Measurements from ENCODE around the gene CHTF18. TPM values are rescaled to one million over a fixed set of nuclear protein-coding genes. Genes with fewer than 3 reads are reported as not detected.

The CHTF18 gene
- total RNA-seq, 1 experiment from 2014 or later = 120 TPM

- Histone ChIP-seq H2BK15ac (ENCODE audit: low read depth, low read length) (no peak overlapping the region), H3K9ac (ENCODE audit: extremely low read depth, insufficient read length, low read length) (no peak overlapping the region), H4K91ac (ENCODE audit: insufficient read length, low read depth, low read length) (no peak overlapping the region)
Observed at GRCh38 chr16:749010-749409, 39.4 kb upstream of the CHTF18 start.

More at GRCh38 chr16:749010-749409, 39.4 kb upstream of the CHTF18 start:
- H3K9me3 ChIP-seq (ENCODE audit: control insufficient read depth, low read depth, low read length) = no peaks in the 10 kb centered on the region
- H2AK5ac ChIP-seq (ENCODE audit: insufficient read length, low read length) = no peak overlapping the region
- H2BK5ac ChIP-seq (ENCODE audit: insufficient read length, low read length) = no peak overlapping the region
- no peaks in the 10 kb centered on the region for H3K79me2 ChIP-seq (ENCODE audit: insufficient read depth, low read length)
- H3K27ac ChIP-seq (ENCODE audit: insufficient read length, low read depth, low read length) = no peak overlapping the region
- no peak overlapping the region for H3K4me2 ChIP-seq (ENCODE audit: insufficient read depth, insufficient read length, low read length)
- H3K4me1 ChIP-seq (ENCODE audit: insufficient read depth, low read length) = no peaks in the 10 kb centered on the region
- H3K56ac ChIP-seq (ENCODE audit: insufficient read length, low read depth, low read length) = no peak overlapping the region
- Mint-ChIP-seq H3K36me3 (ENCODE audit: insufficient read depth in 1 of 3, low read depth in 3 of 3) (no peaks in the 10 kb centered on the region), H3K4me1 (peaks cover 20 to 31% of the 10 kb centered on the region in 2 experiments), H3K27ac (no peak overlapping the region), H3K27me3 (ENCODE audit: low read depth) (peaks cover 15% of the 10 kb centered on the region), H3K9me3 (no peaks in the 10 kb centered on the region), H3K4me3 (no peak overlapping the region)
- no peaks in the 10 kb centered on the region for H3K23me2 ChIP-seq (ENCODE audit: insufficient read length, low read depth, low read length, poor library complexity, severe bottlenecking)
- no peaks in the 10 kb centered on the region for H3K79me1 ChIP-seq (ENCODE audit: insufficient read depth, low read depth, low read length, poor library complexity, severe bottlenecking)
- H2AFZ ChIP-seq (ENCODE audit: low read length) = no peak overlapping the region
- H2BK20ac ChIP-seq (ENCODE audit: low read depth, low read length, poor library complexity, severe bottlenecking) = no peak overlapping the region
- H3K23ac ChIP-seq (ENCODE audit: insufficient read length, low read depth, low read length) = no peak overlapping the region
- no peak overlapping the region for H3K4ac ChIP-seq (ENCODE audit: low read depth, low read length)
- H3K14ac ChIP-seq (ENCODE audit: insufficient read depth, low read length) = no peak overlapping the region
- no peak overlapping the region for H4K8ac ChIP-seq (replicated peaks; ENCODE audit: insufficient read length, low read depth, low read length)
- no peaks in the 10 kb centered on the region for H4K20me1 ChIP-seq (ENCODE audit: control insufficient read depth, insufficient read depth, insufficient read length)
- H2BK120ac ChIP-seq (ENCODE audit: low read depth, low read length, poor library complexity, severe bottlenecking) = no peak overlapping the region
- no CpG with 5 or more reads among the region's 6 CpGs for WGBS (ENCODE audit: extremely low coverage, insufficient read length, low lambda C conversion rate)
- no peak overlapping the region for H3T11ph ChIP-seq (ENCODE audit: low read length)
- no peak overlapping the region for H2BK12ac ChIP-seq (ENCODE audit: insufficient read length, low read depth, low read length)
- no peak for DNase-seq
- no peak overlapping the region for H4K5ac ChIP-seq (ENCODE audit: insufficient read length, low read depth, low read length)
- no peak for TF ChIP-seq CTCF (conservative IDR thresholded peaks at IDR 0.05)
- H3K18ac ChIP-seq (ENCODE audit: insufficient read length, low read depth, low read length) = no peak overlapping the region
- H3K27me3 ChIP-seq (ENCODE audit: insufficient read depth, low read length) = no peaks in the 10 kb centered on the region
